HEK293T (cell line): ENCODE data around the gene PATZ1.

Experiments used
- ELF4 ChIP-seq: fragments of 450-650 bp; IDR thresholded peaks from 2 replicates; pipeline ENCODE4 v1.6.1; 2017; ENCODE audit warnings: antibody characterized with exemption
- FOXM1 ChIP-seq: fragments of 450-650 bp; IDR thresholded peaks from 2 replicates; pipeline ENCODE4 v1.6.1; 2017; ENCODE audit warnings: mild to moderate bottlenecking, borderline replicate concordance
- HDGF ChIP-seq: fragments of 450-650 bp; IDR thresholded peaks from 2 replicates; pipeline ENCODE4 v1.6.1; 2017; ENCODE audit warnings: antibody characterized with exemption, borderline replicate concordance
- NFRKB ChIP-seq: fragments of 450-650 bp; IDR thresholded peaks from 2 replicates; pipeline ENCODE4 v1.6.1; 2016; ENCODE audit warnings: mild to moderate bottlenecking, moderate library complexity
- SP1 ChIP-seq: fragments of 450-650 bp; IDR thresholded peaks from 2 replicates; pipeline ENCODE4 v1.6.1; 2017
- SUZ12 ChIP-seq: fragments of 450-650 bp; IDR thresholded peaks from 2 replicates; pipeline ENCODE4 v1.6.1; 2016; ENCODE audit warnings: mild to moderate bottlenecking
- TARDBP ChIP-seq: fragments of 450-650 bp; IDR thresholded peaks from 2 replicates; pipeline ENCODE4 v1.6.1; 2016

DNA sequence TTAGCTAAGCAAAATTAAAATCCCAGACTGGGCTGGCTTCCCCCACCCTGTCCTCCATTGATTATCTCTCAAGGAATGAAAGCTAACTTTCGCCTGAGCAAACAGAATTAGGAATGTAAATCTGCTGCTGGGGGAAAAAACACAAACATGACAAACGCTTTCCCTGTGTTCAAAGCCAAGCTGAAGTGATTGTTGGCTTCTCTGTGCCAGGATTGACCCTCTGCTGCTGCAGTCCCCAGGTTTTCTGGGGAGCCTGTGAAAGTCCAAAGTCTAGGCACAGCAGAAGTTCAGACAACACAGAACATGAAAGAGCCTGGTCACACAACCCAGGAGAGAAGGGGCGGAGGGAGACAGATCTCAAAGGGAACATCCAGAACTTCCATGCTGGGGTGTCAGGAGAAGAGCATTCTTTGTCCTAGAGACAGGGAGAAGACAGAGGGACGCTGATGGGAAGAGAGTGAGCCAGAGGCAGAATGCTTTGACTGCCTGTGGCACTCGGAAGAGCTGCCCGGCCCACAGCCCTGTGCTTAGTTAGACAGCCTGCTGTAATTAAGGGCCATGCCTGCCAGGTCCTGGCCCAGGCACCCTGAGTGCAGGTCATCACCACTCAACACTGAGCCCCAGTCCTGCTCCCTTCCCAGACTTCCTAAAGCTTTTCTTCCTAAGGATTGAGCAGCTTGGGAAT, 6.9 kb downstream of the PATZ1 start:
- TF ChIP-seq FOXM1 (no peak), ELF4 (no peak), TARDBP (no peak), SP1 (no peak), SUZ12 (no peak), HDGF (no peak), NFRKB (no peak)
